Measurements from ENCODE around the gene AP3B1. TPM values are rescaled to one million over a fixed set of nuclear protein-coding genes. Genes with fewer than 3 reads are reported as not detected.

The AP3B1 gene, protein sequence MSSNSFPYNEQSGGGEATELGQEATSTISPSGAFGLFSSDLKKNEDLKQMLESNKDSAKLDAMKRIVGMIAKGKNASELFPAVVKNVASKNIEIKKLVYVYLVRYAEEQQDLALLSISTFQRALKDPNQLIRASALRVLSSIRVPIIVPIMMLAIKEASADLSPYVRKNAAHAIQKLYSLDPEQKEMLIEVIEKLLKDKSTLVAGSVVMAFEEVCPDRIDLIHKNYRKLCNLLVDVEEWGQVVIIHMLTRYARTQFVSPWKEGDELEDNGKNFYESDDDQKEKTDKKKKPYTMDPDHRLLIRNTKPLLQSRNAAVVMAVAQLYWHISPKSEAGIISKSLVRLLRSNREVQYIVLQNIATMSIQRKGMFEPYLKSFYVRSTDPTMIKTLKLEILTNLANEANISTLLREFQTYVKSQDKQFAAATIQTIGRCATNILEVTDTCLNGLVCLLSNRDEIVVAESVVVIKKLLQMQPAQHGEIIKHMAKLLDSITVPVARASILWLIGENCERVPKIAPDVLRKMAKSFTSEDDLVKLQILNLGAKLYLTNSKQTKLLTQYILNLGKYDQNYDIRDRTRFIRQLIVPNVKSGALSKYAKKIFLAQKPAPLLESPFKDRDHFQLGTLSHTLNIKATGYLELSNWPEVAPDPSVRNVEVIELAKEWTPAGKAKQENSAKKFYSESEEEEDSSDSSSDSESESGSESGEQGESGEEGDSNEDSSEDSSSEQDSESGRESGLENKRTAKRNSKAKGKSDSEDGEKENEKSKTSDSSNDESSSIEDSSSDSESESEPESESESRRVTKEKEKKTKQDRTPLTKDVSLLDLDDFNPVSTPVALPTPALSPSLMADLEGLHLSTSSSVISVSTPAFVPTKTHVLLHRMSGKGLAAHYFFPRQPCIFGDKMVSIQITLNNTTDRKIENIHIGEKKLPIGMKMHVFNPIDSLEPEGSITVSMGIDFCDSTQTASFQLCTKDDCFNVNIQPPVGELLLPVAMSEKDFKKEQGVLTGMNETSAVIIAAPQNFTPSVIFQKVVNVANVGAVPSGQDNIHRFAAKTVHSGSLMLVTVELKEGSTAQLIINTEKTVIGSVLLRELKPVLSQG
- total RNA-seq (2021; fragmentation: NEBNext Ultra II Directional; extraction: Animal tissue kit (Norgen Biotek cat#: 25700)), result 48.3 and 50.0 TPM in 2 replicates
- polyA plus RNA-seq (2011; rRNA removed), result 23.3 and 45.8 TPM in 2 replicates
- polyA plus RNA-seq (2011; cell fraction: cytosol; rRNA removed), result 29.7 TPM
- polyA plus RNA-seq (2011; cell fraction: nucleus; rRNA removed), result 21.7 TPM
- polyA plus RNA-seq (2012, experiment 1 of 2), result 28.3 to 40.9 TPM (median 32.4 TPM) in 4 replicates
- polyA plus RNA-seq (2012, experiment 2 of 2), result 3.2 TPM
- 41.3 TPM for polyA plus RNA-seq (2013, experiment 1 of 2)
- polyA plus RNA-seq (2013, experiment 2 of 2), result 37.0 TPM
- polyA minus RNA-seq (2011; rRNA and poly(A)+ RNA removed), result 45.1 and 74.4 TPM in 2 replicates
- 24.5 TPM for polyA minus RNA-seq (2011; cell fraction: cytosol; rRNA and poly(A)+ RNA removed)
- 68.7 TPM for polyA minus RNA-seq (2011; cell fraction: nucleus; rRNA and poly(A)+ RNA removed)
- long read RNA-seq, experiment 1, partial matches to known transcripts, result 37 of 58 reads
- long read RNA-seq, experiment 1, other reads (novel, unspliced or antisense), result 18 of 58 reads
- long read RNA-seq, experiment 2, full-length matches to known transcripts, result 5 of 11 reads
- long read RNA-seq, experiment 2, partial matches to known transcripts, result 6 of 11 reads
- long read RNA-seq, experiment 2, other reads (novel, unspliced or antisense), result 0 of 11 reads

DNA sequence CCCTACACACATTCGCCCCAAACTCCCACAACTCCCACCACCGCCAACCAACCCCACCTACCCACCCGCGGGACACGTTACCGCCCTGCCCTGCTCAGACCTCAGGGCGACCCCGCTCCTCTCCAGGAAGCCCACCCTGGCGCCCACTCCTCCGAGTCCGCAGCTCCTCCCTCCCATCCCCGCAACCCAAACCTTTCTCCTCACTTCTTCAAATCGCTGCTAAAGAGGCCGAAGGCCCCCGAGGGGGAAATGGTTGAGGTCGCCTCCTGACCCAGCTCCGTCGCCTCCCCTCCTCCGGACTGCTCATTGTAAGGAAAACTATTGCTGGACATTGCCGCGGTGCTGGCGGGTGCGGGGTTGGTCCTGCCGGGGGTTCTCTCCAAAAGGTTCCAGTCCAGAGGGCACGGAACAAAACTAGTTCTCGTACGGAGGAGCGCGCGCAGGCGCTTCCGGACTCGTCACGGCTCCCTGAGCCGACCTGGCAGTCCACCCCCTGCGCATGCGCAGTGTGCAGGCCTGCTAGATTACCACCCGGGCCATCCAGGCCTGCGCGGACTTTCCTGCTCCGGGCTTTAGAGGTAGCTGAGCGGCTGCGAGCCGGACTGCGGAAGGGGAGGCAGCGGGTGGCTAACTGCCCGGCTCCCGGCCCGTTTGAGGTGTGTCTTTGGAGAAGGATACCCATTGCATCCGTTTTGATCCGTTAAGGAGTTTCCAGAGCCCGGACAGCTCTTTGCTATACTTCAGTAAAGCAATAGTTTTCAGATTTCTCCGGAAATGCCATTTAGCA lies at the start of gene AP3B1:
AP3B1 (minus strand) TSS at position 451 of the 787 bp plus-strand sequence; CDS start at position 332, 119 bp downstream.
- Histone ChIP-seq H4K91ac (replicated peaks; ENCODE audit: insufficient read length, low read length) (peak within 1 kb of the TSS; percentile 15), H2AK5ac (ENCODE audit: low read depth, low read length) (no peak within 1 kb of the TSS), H2BK120ac (replicated peaks; ENCODE audit: low read depth, low read length) (peak within 1 kb of the TSS; percentile 5), H2AFZ (ENCODE audit: low read length) (peak within 1 kb of the TSS; percentile 72), H3K23ac (ENCODE audit: insufficient read length) (no peak within 1 kb of the TSS), H3K56ac (replicated peaks; ENCODE audit: insufficient read length, low read depth, low read length) (peak within 1 kb of the TSS; percentile 94), H3K4me3 (ENCODE audit: extremely low read depth in 1 of 4, insufficient read depth in 2 of 4, low read depth in 3 of 4, low read length in 4 of 4) (peak within 1 kb of the TSS; percentile 80 to 95 (median 82)), H3K9me3 (ENCODE audit: insufficient read depth in 2 of 2, low read depth in 1 of 2, low read length in 1 of 2) (no peaks in the 10 kb centered on the region), H3K23me2 (ENCODE audit: low read depth, low read length) (peaks cover 8% of the 10 kb centered on the region), H2BK5ac (ENCODE audit: low read depth, low read length) (peak within 1 kb of the TSS; percentile 73; the same call in 1 of the 2 replicates), H4K5ac (ENCODE audit: insufficient read length, low read depth, low read length) (peak within 1 kb of the TSS; percentile 95), H2BK20ac (ENCODE audit: low read length) (no peak within 1 kb of the TSS), H3K27me3 (replicated peaks in 1 of 4; ENCODE audit: control insufficient read depth in 3 of 4, extremely low read depth in 1 of 4, insufficient read depth in 3 of 4, low read length in 3 of 4) (no peaks in the 10 kb centered on the region), H3K14ac (ENCODE audit: insufficient read length) (no peak within 1 kb of the TSS), H3K79me1 (ENCODE audit: low read depth, low read length) (no peaks in the 10 kb centered on the region), H4K20me1 (replicated peaks in 1 of 2; ENCODE audit: control insufficient read depth in 1 of 2, insufficient read depth in 2 of 2, low read length in 2 of 2) (no peaks in the 10 kb centered on the region), H3K36me3 (ENCODE audit: control insufficient read depth in 2 of 4, insufficient read depth in 4 of 4, low read length in 3 of 4) (no peaks in the 10 kb centered on the region; a peak in 1 of 8 replicates), H3K9ac (replicated peaks in 1 of 4; ENCODE audit: extremely low read depth in 1 of 4, low read depth in 3 of 4, low read length in 3 of 4) (peak within 1 kb of the TSS; percentile 65 to 78 (median 70)), H2BK15ac (ENCODE audit: low read length) (no peak within 1 kb of the TSS; the same call in 1 of the 2 replicates), H3K18ac (ENCODE audit: extremely low read depth, low read length) (peak within 1 kb of the TSS; percentile 98), H3K4me2 (ENCODE audit: insufficient read depth in 1 of 2, low read depth in 2 of 2, low read length in 2 of 2) (peak within 1 kb of the TSS; percentile 86 to 93), H3K27ac (ENCODE audit: low read depth, low read length) (peak within 1 kb of the TSS; percentile 73), H4K8ac (ENCODE audit: extremely low read depth, insufficient read depth, low read length) (peak within 1 kb of the TSS; percentile 97), H2BK12ac (ENCODE audit: low read depth, low read length) (peak within 1 kb of the TSS; percentile 42; the same call in 1 of the 2 replicates), H3K4ac (replicated peaks; ENCODE audit: insufficient read length, low read depth, low read length) (peak within 1 kb of the TSS; percentile 19), H3K79me2 (ENCODE audit: control insufficient read depth in 1 of 2, insufficient read depth in 2 of 2, low read length in 2 of 2) (peaks cover 0 to 42% of the 10 kb centered on the region in 2 experiments; a peak in 3 of 4 replicates), H3K4me1 (replicated peaks in 1 of 4; ENCODE audit: control insufficient read depth in 3 of 4, insufficient read depth in 4 of 4, low read length in 3 of 4) (no peaks in the 10 kb centered on the region; a peak in 1 of 7 replicates)
- POLR2A ChIA-PET (ENCODE audit: partially characterized antibody), result interaction anchor here (0.6 to 2.2 kb wide), 9 partner anchors 10 to 519 kb away, joined by 3 to 21 read pairs (median 4); partner anchors contain the start of gene SCAMP1
- CTCF ChIA-PET (ENCODE audit: partially characterized antibody), result interaction anchor here (0.5 to 1.6 kb wide), 7 partner anchors 10 to 202 kb away, joined by 3 to 5 read pairs (median 4); no protein-coding TSS in a partner anchor
- DNase-seq (ENCODE audit: low read depth in 1 of 2, low spot score in 2 of 2), result peak; percentile 99
- 0% methylated on average over 53 of the region's 53 CpGs; no CpG with 5 or more reads in 1 of the 2 experiments for WGBS, 2 experiments (ENCODE audit: extremely low coverage in 1 of 2, insufficient coverage in 1 of 2, insufficient read length in 1 of 2, insufficient replicate concordance in 2 of 2, low coverage in 1 of 2, low lambda C conversion rate in 2 of 2, missing lambda C conversion rate in 1 of 2)
- FAIRE-seq, result peak; percentile 90
- TF ChIP-seq JUND (IDR thresholded peaks at IDR 0.05; ENCODE audit: low read length) (peak; percentile 34; the same call in 1 of the 2 replicates), CHD2 (IDR thresholded peaks at IDR 0.05; ENCODE audit: low read length) (peak; percentile 48; the same call in 1 of the 2 replicates), JUN (IDR thresholded peaks at IDR 0.05; ENCODE audit: low read depth, low read length) (no peak), TCF12 (IDR thresholded peaks at IDR 0.05; ENCODE audit: low read depth, low read length) (no peak)

Measured in H1 (cell line).